Calu3 (cell line): ENCODE results near the gene PTPRC. TPM values are rescaled to one million over a fixed set of nuclear protein-coding genes. Genes with fewer than 3 reads are reported as not detected.

Source experiments
- BruUV-seq: library from RNA; stranded (reverse); fragments of 400-500 nt; replicated peaks from 2 replicates; lab custom pipeline; 2021; lab: Mats Ljungman, UMichigan
- CTCF ChIA-PET: fragments of 300-600 bp; sonication (Branson Sonifier 250); formaldehyde crosslinking; loops from one replicate; lab custom pipeline; 2022; ENCODE audit warnings: antibody characterized with exemption; lab: Charles Lee
- DNase-seq: peaks from one replicate; pipeline ENCODE4 v3.0.0; 2022
- H3K27ac Mint-ChIP-seq: one replicate; pipeline ENCODE4 v1.8.0; 2022; ENCODE audit warnings: mixed read lengths; ENCODE audit not compliant: unreplicated experiment
- H3K27me3 Mint-ChIP-seq: one replicate; pipeline ENCODE4 v1.8.0; 2022; ENCODE audit warnings: mixed read lengths; ENCODE audit not compliant: unreplicated experiment
- H3K36me3 Mint-ChIP-seq: one replicate; pipeline ENCODE4 v1.8.0; 2022; ENCODE audit warnings: mild to moderate bottlenecking, moderate library complexity, mixed read lengths; ENCODE audit not compliant: insufficient read depth, unreplicated experiment
- H3K4me1 Mint-ChIP-seq: one replicate; pipeline ENCODE4 v1.8.0; 2022; ENCODE audit warnings: mild to moderate bottlenecking, low read depth, mixed read lengths; ENCODE audit not compliant: unreplicated experiment
- H3K4me3 Mint-ChIP-seq: one replicate; pipeline ENCODE4 v1.8.0; 2022; ENCODE audit warnings: mild to moderate bottlenecking, low read depth, moderate library complexity, mixed read lengths; ENCODE audit not compliant: unreplicated experiment
- H3K9me3 Mint-ChIP-seq: one replicate; pipeline ENCODE4 v1.8.0; 2022; ENCODE audit warnings: low read depth, mixed read lengths; ENCODE audit not compliant: unreplicated experiment
- CTCF ChIP-seq: fragments of 200-600 bp; IDR thresholded peaks from one replicate; pipeline ENCODE4 v1.8.0; 2022; ENCODE audit warnings: antibody characterized with exemption; ENCODE audit not compliant: unreplicated experiment
- intact Hi-C: fragments of 100-400 bp; cut with micrococcal nuclease; formaldehyde crosslinking; loops from one replicate; pipeline ENCODE4 v1.10.0; 2022; ENCODE audit not compliant: unreplicated experiment
- total RNA-seq: library from RNA; stranded (reverse); gene quantifications from 2 replicates; pipeline ENCODE4 v1.2.3, GENCODE V29; 2022

The PTPRC gene
- total RNA-seq, 1 experiment from 2014 or later, result not detected

GRCh38 chr1:198669023-198669698 lies 30.3 kb downstream of the PTPRC start:
- Mint-ChIP-seq H3K9me3 (peaks cover 4% of the 10 kb centered on the region), H3K36me3 (no peaks in the 10 kb centered on the region), H3K4me3 (no peak overlapping the region), H3K27ac (peak overlapping the region; percentile 48), H3K27me3 (no peaks in the 10 kb centered on the region), H3K4me1 (peaks cover 51% of the 10 kb centered on the region)
- no peak for TF ChIP-seq CTCF
- intact Hi-C loops, result no loop called here
- BruUV-seq, result no TSS peak
- CTCF ChIA-PET, result interaction anchor here (0.6 kb wide), 1 partner anchor 620 kb away, joined by 4 read pairs; no protein-coding TSS in a partner anchor
- peak; percentile 60 for DNase-seq

- CTCF ChIA-PET, result no interaction called here
- intact Hi-C loops, result no loop called here
- Mint-ChIP-seq H3K4me3 (no peak overlapping the region), H3K27ac (peak overlapping the region; percentile 48), H3K9me3 (peaks cover 4% of the 10 kb centered on the region), H3K27me3 (no peaks in the 10 kb centered on the region), H3K4me1 (peaks cover 51% of the 10 kb centered on the region), H3K36me3 (no peaks in the 10 kb centered on the region)
- BruUV-seq, result no TSS peak
- no peak for DNase-seq
- TF ChIP-seq CTCF, result no peak
Observed at GRCh38 chr1:198669771-198670170, 30.9 kb downstream of the PTPRC start.

GRCh38 chr1:198671136-198671535 lies 32.3 kb downstream of the PTPRC start:
- intact Hi-C loops, result no loop called here
- Mint-ChIP-seq H3K4me1 (peaks cover 51% of the 10 kb centered on the region), H3K27ac (no peak overlapping the region), H3K4me3 (no peak overlapping the region), H3K36me3 (no peaks in the 10 kb centered on the region), H3K9me3 (peaks cover 4% of the 10 kb centered on the region), H3K27me3 (no peaks in the 10 kb centered on the region)
- no peak for TF ChIP-seq CTCF
- CTCF ChIA-PET, result interaction anchor here (0.7 kb wide), 1 partner anchor 185 kb away, joined by 4 read pairs; no protein-coding TSS in a partner anchor
- DNase-seq, result no peak
- no TSS peak for BruUV-seq

- no peak for TF ChIP-seq CTCF
- H3K4me1 Mint-ChIP-seq, result peaks cover 60% of the 10 kb centered on the region
- CTCF ChIA-PET, result interaction anchor here (0.8 to 1.0 kb wide), 2 partner anchors 17 to 623 kb away, joined by 3 to 4 read pairs; no protein-coding TSS in a partner anchor
Observed at GRCh38 chr1:198672124-198672523, 33.3 kb downstream of the PTPRC start.

More at GRCh38 chr1:198672124-198672523, 33.3 kb downstream of the PTPRC start:
- BruUV-seq, result no TSS peak
- Mint-ChIP-seq H3K36me3 (no peaks in the 10 kb centered on the region), H3K9me3 (peaks cover 4% of the 10 kb centered on the region), H3K27me3 (no peaks in the 10 kb centered on the region), H3K27ac (no peak overlapping the region), H3K4me3 (no peak overlapping the region)
- no peak for DNase-seq
- intact Hi-C loops, result no loop called here
